Breast epithelium (tissue), 3 donors: ENCODE measurements around the gene RASGRF2.

Experiments used
- CTCF ChIP-seq, 3 donors: fragments of 450-650 bp; IDR thresholded peaks; one replicate each; pipeline ENCODE4 v1.5.1; 2016 to 2017; ENCODE audit warnings: antibody characterized with exemption in 3 of 3, mild to moderate bottlenecking in 3 of 3, moderate library complexity in 3 of 3
- POLR2A ChIP-seq: fragments of 450-650 bp; IDR thresholded peaks from one replicate; pipeline ENCODE4 v1.6.1; 2016; ENCODE audit warnings: antibody characterized with exemption, mild to moderate bottlenecking, moderate library complexity

GRCh38 chr5:81134566-81134965 lies 174.4 kb downstream of the RASGRF2 start:
- no peak for TF ChIP-seq CTCF (IDR thresholded peaks at IDR 0.05)
- TF ChIP-seq POLR2A = no peak
